ENCODE measurements around the gene SLC24A3. TPM values are rescaled to one million over a fixed set of nuclear protein-coding genes. Genes with fewer than 3 reads are reported as not detected.

The SLC24A3 gene
- total RNA-seq, 2 donors from 2014 or later, result 1.4 to 3.7 TPM

- no peak for DNase-seq (ENCODE audit: low spot score)
- no peak for TF ChIP-seq CTCF (IDR thresholded peaks at IDR 0.05)
- Histone ChIP-seq H3K27me3 (no peaks in the 10 kb centered on the region), H3K4me3 (no peak overlapping the region), H3K27ac (no peak overlapping the region), H3K4me1 (no peaks in the 10 kb centered on the region), H3K9me3 (peaks cover 0 to 5% of the 10 kb centered on the region in 2 donors), H3K36me3 (no peaks in the 10 kb centered on the region)
Observed at GRCh38 chr20:19300395-19300794, 88.0 kb downstream of the SLC24A3 start.

GRCh38 chr20:19301142-19301541 lies 88.7 kb downstream of the SLC24A3 start:
- Histone ChIP-seq H3K9me3 (peaks cover 0 to 5% of the 10 kb centered on the region in 2 donors), H3K27ac (no peak overlapping the region), H3K4me1 (no peaks in the 10 kb centered on the region), H3K4me3 (no peak overlapping the region), H3K27me3 (no peaks in the 10 kb centered on the region), H3K36me3 (no peaks in the 10 kb centered on the region)
- no peak for DNase-seq (ENCODE audit: low spot score)
- no peak for TF ChIP-seq CTCF (IDR thresholded peaks at IDR 0.05)

- no peak overlapping the region for H3K27ac ChIP-seq
- peaks cover 0 to 5% of the 10 kb centered on the region in 2 donors for H3K9me3 ChIP-seq
- no peaks in the 10 kb centered on the region for H3K27me3 ChIP-seq
- no peak for DNase-seq (ENCODE audit: low spot score)
- no peak overlapping the region for H3K4me3 ChIP-seq
- no peaks in the 10 kb centered on the region for H3K36me3 ChIP-seq
- TF ChIP-seq CTCF (IDR thresholded peaks at IDR 0.05), result no peak
- no peaks in the 10 kb centered on the region for H3K4me1 ChIP-seq
Observed at GRCh38 chr20:19301843-19302242, 89.4 kb downstream of the SLC24A3 start.

- TF ChIP-seq CTCF (IDR thresholded peaks at IDR 0.05), result no peak
- Histone ChIP-seq H3K27ac (no peak overlapping the region), H3K9me3 (peaks cover 0 to 5% of the 10 kb centered on the region in 2 donors), H3K27me3 (no peaks in the 10 kb centered on the region), H3K4me3 (no peak overlapping the region), H3K36me3 (no peaks in the 10 kb centered on the region), H3K4me1 (no peaks in the 10 kb centered on the region)
- no peak for DNase-seq (ENCODE audit: low spot score)
Observed at GRCh38 chr20:19302714-19303113, 90.3 kb downstream of the SLC24A3 start.

GRCh38 chr20:19304389-19304788 lies 91.9 kb downstream of the SLC24A3 start:
- DNase-seq (ENCODE audit: low spot score), result no peak
- no peak overlapping the region for H3K4me3 ChIP-seq
- no peak overlapping the region for H3K27ac ChIP-seq
- H3K4me1 ChIP-seq, result no peaks in the 10 kb centered on the region
- no peak for TF ChIP-seq CTCF (IDR thresholded peaks at IDR 0.05)
- H3K9me3 ChIP-seq, result peaks cover 0 to 5% of the 10 kb centered on the region in 2 donors
- no peaks in the 10 kb centered on the region for H3K36me3 ChIP-seq
- no peaks in the 10 kb centered on the region for H3K27me3 ChIP-seq

- no peaks in the 10 kb centered on the region for H3K27me3 ChIP-seq
- TF ChIP-seq CTCF (IDR thresholded peaks at IDR 0.05), result no peak
- no peaks in the 10 kb centered on the region for H3K36me3 ChIP-seq
- H3K4me1 ChIP-seq, result no peaks in the 10 kb centered on the region
- no peak overlapping the region for H3K4me3 ChIP-seq
- H3K9me3 ChIP-seq, result peaks cover 0 to 5% of the 10 kb centered on the region in 2 donors
- no peak for DNase-seq (ENCODE audit: low spot score)
- H3K27ac ChIP-seq, result no peak overlapping the region
Observed at GRCh38 chr20:19304886-19305415, 92.5 kb downstream of the SLC24A3 start.
